Measurements from ENCODE around the gene FKBP7. TPM values are rescaled to one million over a fixed set of nuclear protein-coding genes. Genes with fewer than 3 reads are reported as not detected.
"Not testable (repeated sequence)": the region's sequence is repeated elsewhere in the genome, so short reads cannot be mapped to it uniquely, and the experiment has no call there.

The FKBP7 gene, protein sequence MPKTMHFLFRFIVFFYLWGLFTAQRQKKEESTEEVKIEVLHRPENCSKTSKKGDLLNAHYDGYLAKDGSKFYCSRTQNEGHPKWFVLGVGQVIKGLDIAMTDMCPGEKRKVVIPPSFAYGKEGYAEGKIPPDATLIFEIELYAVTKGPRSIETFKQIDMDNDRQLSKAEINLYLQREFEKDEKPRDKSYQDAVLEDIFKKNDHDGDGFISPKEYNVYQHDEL
- 3.2 and 6.6 TPM in 2 replicates for total RNA-seq

DNA sequence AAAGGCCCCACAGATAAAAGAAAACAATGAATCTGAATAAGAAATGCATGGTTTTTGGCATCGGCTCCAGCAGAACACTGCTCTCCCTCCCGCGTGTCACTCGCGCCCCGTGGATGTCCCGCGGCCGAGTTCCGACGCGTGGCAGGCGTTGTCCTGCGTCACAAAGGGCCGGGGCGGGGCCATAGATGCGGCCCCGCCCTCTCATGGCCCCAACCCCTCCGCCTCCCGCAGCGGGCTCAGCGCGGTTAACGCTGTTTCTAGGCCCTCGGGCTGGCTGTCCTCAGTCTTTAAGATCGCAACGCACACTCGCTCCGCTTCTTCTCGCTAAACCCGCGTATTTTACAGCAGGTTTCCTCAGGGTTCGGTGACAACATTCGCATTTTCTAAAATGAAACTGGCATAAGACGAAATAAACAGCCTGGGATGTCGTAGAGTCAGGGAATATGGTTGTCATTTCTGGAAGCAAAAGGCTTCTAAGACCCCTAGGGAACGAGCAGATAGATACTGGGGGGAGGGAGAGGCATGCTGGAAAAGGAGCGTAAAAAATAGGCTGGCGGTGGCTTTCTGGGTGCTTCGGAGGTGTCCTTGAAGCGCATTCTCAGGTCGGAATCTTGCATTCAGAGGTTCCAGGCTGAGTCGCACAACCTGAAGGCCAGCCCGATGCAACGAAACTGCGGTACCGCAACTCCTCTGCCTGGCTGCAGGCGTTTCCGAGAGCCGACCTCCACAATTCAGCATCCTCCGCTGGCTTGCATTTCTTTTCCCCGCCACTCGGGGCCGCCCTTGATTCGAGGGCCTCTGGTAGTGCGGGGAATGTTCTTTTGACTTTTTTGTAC, at the start of gene FKBP7:
FKBP7 (minus strand) TSS at position 162 of the 836 bp plus-strand sequence; CDS start at position 61, 101 bp downstream.
- H3K9me3 Mint-ChIP-seq: no peaks in the 10 kb centered on the region
- H3K27me3 Mint-ChIP-seq (ENCODE audit: low read depth): no peaks in the 10 kb centered on the region
- peaks cover 36% of the 10 kb centered on the region for H3K4me1 Mint-ChIP-seq (ENCODE audit: low read depth)
- peak; percentile 74 for DNase-seq (ENCODE audit: low spot score)
- H3K4me3 Mint-ChIP-seq (ENCODE audit: low read depth): peak within 1 kb of the TSS; percentile 90
- peak within 1 kb of the TSS; percentile 92 for H3K27ac Mint-ChIP-seq
- intact Hi-C loops (cut with micrococcal nuclease): loop anchor here (1.0 to 2.0 kb wide), 6 partner anchors 27 to 222 kb away; partner anchors contain the start of genes PJVK and PRKRA
- peaks cover 13% of the 10 kb centered on the region for H3K36me3 Mint-ChIP-seq (ENCODE audit: low read depth)

DNA sequence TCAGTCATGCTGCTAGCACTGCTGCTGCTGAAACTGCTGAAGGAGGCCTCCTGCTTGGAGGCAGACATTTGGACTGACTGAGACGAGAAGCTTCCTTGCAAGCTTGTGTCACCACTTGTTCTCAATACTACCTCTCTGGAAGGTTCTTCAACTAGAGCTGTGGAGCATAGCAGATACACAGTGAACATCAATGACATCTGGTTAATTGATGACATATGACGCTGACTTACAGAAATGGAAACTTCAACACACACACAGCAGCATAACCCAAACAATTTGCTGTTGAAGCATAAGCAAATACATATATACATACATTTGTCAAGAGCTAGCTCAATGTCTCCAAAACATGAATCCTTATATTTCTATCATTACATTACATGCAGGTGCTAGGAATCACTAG, 49.2 kb upstream of the FKBP7 start:
- Mint-ChIP-seq H3K36me3 (ENCODE audit: low read depth) (peaks cover 54% of the 10 kb centered on the region), H3K27ac (peak overlapping the region; percentile 21), H3K4me1 (ENCODE audit: low read depth) (peaks cover 72% of the 10 kb centered on the region), H3K27me3 (ENCODE audit: low read depth) (no peaks in the 10 kb centered on the region), H3K9me3 (peaks cover 3% of the 10 kb centered on the region), H3K4me3 (ENCODE audit: low read depth) (no peak overlapping the region)
- DNase-seq (ENCODE audit: low spot score): no peak
- intact Hi-C loops (cut with micrococcal nuclease): no loop called here

DNA sequence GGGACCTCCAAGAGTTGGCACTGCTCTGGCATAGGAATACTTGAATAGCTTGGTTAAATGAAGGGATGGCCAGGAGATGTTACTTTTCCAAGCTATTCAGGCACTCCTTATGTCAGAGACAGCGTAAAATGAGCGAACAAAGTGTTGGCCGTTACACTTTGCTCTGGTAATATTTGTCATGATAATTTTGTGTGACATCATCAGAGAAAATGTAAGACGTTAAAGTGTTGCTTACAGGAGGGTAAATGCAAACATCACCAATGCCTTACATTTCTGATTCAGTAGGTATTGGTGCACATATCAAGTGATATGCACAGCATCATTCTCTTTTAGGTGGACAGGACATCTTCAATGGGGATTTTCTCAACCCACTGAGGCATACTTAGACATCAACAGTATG, 47.9 kb upstream of the FKBP7 start:
- no peak overlapping the region for H3K4me3 Mint-ChIP-seq (ENCODE audit: low read depth)
- no peak overlapping the region for H3K27ac Mint-ChIP-seq
- peaks cover 52% of the 10 kb centered on the region for H3K36me3 Mint-ChIP-seq (ENCODE audit: low read depth)
- peaks cover 72% of the 10 kb centered on the region for H3K4me1 Mint-ChIP-seq (ENCODE audit: low read depth)
- H3K27me3 Mint-ChIP-seq (ENCODE audit: low read depth): no peaks in the 10 kb centered on the region
- intact Hi-C loops (cut with micrococcal nuclease): no loop called here
- H3K9me3 Mint-ChIP-seq: peaks cover 3% of the 10 kb centered on the region
- DNase-seq (ENCODE audit: low spot score): no peak

DNA sequence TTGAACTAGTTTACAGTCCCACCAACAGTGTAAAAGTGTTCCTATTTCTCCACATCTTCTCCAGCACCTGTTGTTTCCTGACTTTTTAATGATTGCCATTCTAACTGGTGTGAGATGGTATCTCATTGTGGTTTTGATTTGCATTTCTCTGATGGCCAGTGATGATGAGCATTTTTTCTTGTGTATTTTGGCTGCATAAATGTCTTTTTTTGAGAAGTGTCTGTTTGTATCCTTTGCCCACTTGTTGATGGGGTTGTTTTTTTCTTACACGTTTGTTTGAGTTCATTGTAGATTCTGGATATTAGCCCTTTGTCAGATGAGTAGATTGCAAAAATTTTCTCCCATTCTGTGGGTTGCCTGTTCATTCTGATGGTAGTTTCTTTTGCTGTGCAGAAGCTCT, 47.1 kb upstream of the FKBP7 start:
- H3K9me3 Mint-ChIP-seq; H3K27me3 Mint-ChIP-seq (ENCODE audit: low read depth); DNase-seq (ENCODE audit: low spot score); intact Hi-C loops (cut with micrococcal nuclease): not testable (repeated sequence)
- peak overlapping the region; percentile 69 for H3K27ac Mint-ChIP-seq
- peak overlapping the region; percentile 71 for H3K4me3 Mint-ChIP-seq (ENCODE audit: low read depth)
- H3K4me1 Mint-ChIP-seq (ENCODE audit: low read depth): peaks cover 70% of the 10 kb centered on the region
- peaks cover 53% of the 10 kb centered on the region for H3K36me3 Mint-ChIP-seq (ENCODE audit: low read depth)

DNA sequence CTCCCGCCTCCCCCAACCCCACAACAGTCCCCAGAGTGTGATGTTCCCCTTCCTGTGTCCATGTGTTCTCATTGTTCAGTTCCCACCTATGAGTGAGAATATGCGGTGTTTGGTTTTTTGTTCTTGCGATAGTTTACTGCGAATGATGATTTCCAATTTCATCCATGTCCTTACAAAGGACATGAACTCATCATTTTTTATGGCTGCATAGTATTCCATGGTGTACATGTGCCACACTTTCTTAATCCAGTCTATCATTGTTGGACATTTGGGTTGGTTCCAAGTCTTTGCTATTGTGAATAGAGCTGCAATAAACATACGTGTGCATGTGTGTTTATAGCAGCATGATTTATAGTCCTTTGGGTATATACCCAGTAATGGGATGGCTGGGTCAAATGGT, 46.6 kb upstream of the FKBP7 start:
- H3K4me3 Mint-ChIP-seq (ENCODE audit: low read depth): peak overlapping the region; percentile 45
- H3K27ac Mint-ChIP-seq; H3K9me3 Mint-ChIP-seq; H3K27me3 Mint-ChIP-seq (ENCODE audit: low read depth); DNase-seq (ENCODE audit: low spot score); intact Hi-C loops (cut with micrococcal nuclease): not testable (repeated sequence)
- H3K36me3 Mint-ChIP-seq (ENCODE audit: low read depth): peaks cover 53% of the 10 kb centered on the region
- peaks cover 69% of the 10 kb centered on the region for H3K4me1 Mint-ChIP-seq (ENCODE audit: low read depth)

DNA sequence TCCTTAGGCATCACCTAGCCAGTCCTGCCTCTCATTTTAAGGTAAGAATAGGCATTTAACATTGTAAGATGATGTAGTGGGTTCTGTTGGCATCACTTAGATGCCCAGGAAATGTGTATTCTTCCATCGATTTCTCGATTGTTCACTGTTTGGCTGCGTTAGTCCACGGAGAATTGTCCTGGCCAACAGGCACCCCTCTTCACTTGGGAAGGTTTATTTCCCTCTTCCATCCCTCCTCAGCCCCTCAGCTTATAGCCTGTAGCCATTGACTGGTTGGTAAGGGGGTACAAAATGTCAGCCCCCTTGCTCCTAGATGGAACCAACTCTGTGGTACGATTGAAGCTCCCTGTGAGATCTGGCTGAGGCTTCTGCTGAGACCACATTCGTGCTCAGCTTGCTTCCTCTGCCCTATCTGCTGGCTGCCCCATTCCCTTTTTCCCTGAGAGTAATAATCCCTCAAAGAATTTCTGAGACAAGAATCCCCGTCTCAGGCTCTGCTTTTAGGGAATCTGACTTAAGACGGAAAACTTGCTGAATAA, 45.3 kb upstream of the FKBP7 start:
- Mint-ChIP-seq H3K27ac (peak overlapping the region; percentile 95), H3K4me1 (ENCODE audit: low read depth) (peaks cover 61% of the 10 kb centered on the region), H3K27me3 (ENCODE audit: low read depth) (no peaks in the 10 kb centered on the region), H3K36me3 (ENCODE audit: low read depth) (peaks cover 56% of the 10 kb centered on the region), H3K4me3 (ENCODE audit: low read depth) (peak overlapping the region; percentile 99), H3K9me3 (peaks cover 3% of the 10 kb centered on the region)
- no peak for DNase-seq (ENCODE audit: low spot score)
- intact Hi-C loops (cut with micrococcal nuclease): loop anchor here (1.0 to 5.0 kb wide), 7 partner anchors 9 to 583 kb away; partner anchors contain the start of genes FKBP7, PJVK, PRKRA and RBM45

DNA sequence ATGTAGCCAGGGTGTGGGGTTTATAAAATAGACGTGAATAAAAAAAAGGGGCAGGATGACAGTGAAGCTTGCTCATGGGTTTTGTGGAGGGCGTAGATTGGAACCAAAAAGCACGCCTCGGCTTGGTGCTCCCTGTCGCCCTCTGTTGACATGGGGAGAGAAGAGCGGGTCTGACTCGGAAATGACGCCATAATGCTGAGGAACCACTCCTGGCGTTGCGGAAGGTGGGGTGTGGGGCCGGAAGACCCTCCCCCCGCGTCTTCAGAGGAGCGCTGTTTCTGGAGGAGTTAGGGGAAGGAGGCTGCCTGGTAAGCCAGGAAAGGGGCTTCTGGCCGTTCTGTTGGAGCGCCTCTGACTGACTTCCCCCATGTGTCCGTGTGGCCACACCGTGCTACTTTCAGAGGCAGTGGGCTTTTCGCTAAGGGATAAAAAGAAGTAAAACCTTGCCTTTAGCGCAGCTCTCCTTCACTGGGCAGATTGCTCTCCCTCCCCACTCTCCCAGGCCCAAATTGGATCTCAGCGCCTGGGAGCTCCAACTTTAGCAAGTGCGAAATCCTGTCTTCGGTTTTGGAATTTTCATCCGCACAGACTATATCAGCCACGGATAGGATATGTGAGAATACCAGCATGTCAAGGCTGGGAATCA, 44.7 kb upstream of the FKBP7 start:
- peaks cover 55% of the 10 kb centered on the region for H3K4me1 Mint-ChIP-seq (ENCODE audit: low read depth)

DNA sequence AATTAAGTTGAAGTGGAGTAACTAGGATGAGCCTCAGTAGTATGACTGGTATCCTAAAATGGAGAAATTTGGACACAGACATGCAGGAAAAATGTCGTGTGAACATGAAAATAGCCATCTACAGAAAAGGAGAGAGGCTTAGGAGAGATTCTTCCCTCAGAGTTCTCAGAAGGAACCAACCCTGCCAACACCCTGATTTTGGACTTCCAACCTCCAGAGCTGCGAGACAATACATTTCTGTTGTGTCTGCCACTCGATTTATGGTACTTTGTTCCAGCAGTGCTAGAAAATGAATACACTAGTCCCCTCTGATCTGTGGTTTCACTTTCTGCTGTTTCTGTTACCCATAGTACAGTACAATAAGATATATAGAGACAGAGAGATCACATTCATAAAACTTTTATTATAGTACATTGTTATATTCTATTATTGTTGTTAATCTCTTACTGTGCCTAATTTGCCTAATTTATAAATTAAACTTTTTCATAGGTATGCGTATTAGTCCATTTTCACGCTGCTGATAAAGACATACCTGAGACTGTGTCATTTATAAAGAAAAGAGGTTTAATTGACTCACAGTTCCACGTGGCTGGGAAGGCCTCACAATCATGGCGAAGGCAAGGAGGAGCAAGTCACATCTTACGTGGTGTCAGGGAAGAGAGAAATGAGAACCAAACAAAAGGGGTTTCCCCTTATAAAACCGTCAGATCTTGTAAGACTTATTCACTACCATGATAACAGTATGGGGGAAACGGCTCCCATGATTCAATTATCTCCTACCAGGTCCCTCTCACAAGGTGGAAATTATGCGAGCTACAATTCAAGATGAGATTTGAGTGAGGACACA, 43.1 kb upstream of the FKBP7 start:
- intact Hi-C loops (cut with micrococcal nuclease): loop anchor here (1.0 to 5.0 kb wide), 6 partner anchors 9 to 585 kb away; partner anchors contain the start of genes FKBP7, PJVK, PRKRA and RBM45
- Mint-ChIP-seq H3K27me3 (ENCODE audit: low read depth) (no peaks in the 10 kb centered on the region), H3K27ac (peak overlapping the region; percentile 78), H3K36me3 (ENCODE audit: low read depth) (peaks cover 61% of the 10 kb centered on the region), H3K4me1 (ENCODE audit: low read depth) (peaks cover 39% of the 10 kb centered on the region), H3K9me3 (peaks cover 3% of the 10 kb centered on the region), H3K4me3 (ENCODE audit: low read depth) (peak overlapping the region; percentile 26)
- DNase-seq (ENCODE audit: low spot score): no peak

More for the DNA sequence above, 44.7 kb upstream of the FKBP7 start:
- peak overlapping the region; percentile 95 for H3K27ac Mint-ChIP-seq
- peaks cover 56% of the 10 kb centered on the region for H3K36me3 Mint-ChIP-seq (ENCODE audit: low read depth)
- H3K9me3 Mint-ChIP-seq: peaks cover 3% of the 10 kb centered on the region
- no peaks in the 10 kb centered on the region for H3K27me3 Mint-ChIP-seq (ENCODE audit: low read depth)
- DNase-seq (ENCODE audit: low spot score): peak; percentile 81
- intact Hi-C loops (cut with micrococcal nuclease): loop anchor here (1.0 to 5.0 kb wide), 7 partner anchors 7 to 584 kb away; partner anchors contain the start of genes FKBP7, PJVK, PRKRA and RBM45
- H3K4me3 Mint-ChIP-seq (ENCODE audit: low read depth): peak overlapping the region; percentile 99

DNA sequence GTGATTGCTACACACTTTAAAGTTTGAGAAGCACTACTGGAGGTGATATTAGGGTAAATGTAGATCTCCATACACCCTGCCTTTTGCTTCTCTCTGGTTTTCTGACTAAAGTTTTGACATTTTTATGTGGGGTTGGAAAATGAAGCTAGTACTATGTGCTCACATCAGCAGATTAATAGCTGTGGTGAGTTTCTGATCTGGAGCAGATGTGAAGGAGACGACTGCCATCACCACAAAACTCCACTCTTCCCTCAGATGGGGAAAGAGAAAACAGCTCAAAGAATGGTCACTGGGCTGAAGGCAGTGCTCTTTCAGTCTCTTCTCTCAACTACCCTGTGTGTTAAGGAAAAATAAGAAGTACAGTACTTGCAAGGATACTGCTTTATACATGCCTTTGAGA, 39.1 kb upstream of the FKBP7 start:
- Mint-ChIP-seq H3K4me3 (ENCODE audit: low read depth) (no peak overlapping the region), H3K27me3 (ENCODE audit: low read depth) (no peaks in the 10 kb centered on the region), H3K36me3 (ENCODE audit: low read depth) (peaks cover 63% of the 10 kb centered on the region), H3K4me1 (ENCODE audit: low read depth) (peaks cover 41% of the 10 kb centered on the region), H3K9me3 (no peaks in the 10 kb centered on the region), H3K27ac (no peak overlapping the region)
- DNase-seq (ENCODE audit: low spot score): no peak
- intact Hi-C loops (cut with micrococcal nuclease): no loop called here

DNA sequence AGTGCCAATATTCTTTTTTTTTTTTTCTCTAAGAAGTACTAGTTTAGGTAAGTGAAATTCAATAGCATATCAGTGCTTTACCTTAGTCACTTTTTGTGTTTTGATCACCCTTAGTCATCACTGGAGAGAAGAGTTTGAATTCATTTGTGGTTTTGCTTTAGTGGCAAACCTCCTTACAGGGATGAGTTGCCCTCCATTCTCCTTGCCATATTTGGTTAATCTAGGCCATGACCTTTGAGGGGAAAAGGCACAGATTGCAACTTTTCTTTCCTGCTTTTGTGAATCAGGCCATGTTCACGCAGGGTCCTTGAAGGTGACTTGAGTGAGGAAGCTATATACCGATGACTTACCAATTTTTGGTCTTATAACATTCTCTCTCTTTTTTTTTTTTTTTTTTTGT, 36.3 kb upstream of the FKBP7 start:
- Mint-ChIP-seq H3K4me1 (ENCODE audit: low read depth) (peaks cover 27% of the 10 kb centered on the region), H3K36me3 (ENCODE audit: low read depth) (peaks cover 59% of the 10 kb centered on the region), H3K4me3 (ENCODE audit: low read depth) (peak overlapping the region; percentile 58), H3K9me3 (no peaks in the 10 kb centered on the region), H3K27ac (peak overlapping the region; percentile 78), H3K27me3 (ENCODE audit: low read depth) (no peaks in the 10 kb centered on the region)
- intact Hi-C loops (cut with micrococcal nuclease): loop anchor here (1.0 to 5.0 kb wide), 5 partner anchors 9 to 518 kb away; no protein-coding TSS in a partner anchor
- DNase-seq (ENCODE audit: low spot score): no peak

DNA sequence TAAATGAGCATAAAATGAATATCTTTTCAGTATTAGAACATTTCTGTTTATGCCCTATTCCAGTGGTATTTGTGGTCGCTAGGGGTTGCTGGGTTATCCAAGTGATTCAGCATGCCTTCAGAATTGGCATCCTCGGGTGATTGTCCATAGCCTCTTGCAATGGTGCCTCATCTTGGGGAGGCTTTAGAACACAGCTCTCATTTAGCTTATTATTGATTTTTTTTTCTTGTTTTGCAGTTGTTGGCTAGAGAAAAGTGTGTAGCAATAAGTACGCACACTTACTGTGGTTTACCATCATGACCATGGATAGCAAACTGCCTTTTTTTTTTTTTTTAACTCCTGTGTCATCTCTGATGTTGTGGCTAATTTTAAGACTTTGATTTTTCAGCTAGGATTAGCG, 35.5 kb upstream of the FKBP7 start:
- peaks cover 55% of the 10 kb centered on the region for H3K36me3 Mint-ChIP-seq (ENCODE audit: low read depth)
- intact Hi-C loops (cut with micrococcal nuclease): loop anchor here (1.0 to 5.0 kb wide), 5 partner anchors 9 to 518 kb away; no protein-coding TSS in a partner anchor
- H3K27me3 Mint-ChIP-seq (ENCODE audit: low read depth): no peaks in the 10 kb centered on the region
- H3K27ac Mint-ChIP-seq: no peak overlapping the region
- no peaks in the 10 kb centered on the region for H3K9me3 Mint-ChIP-seq
- peaks cover 27% of the 10 kb centered on the region for H3K4me1 Mint-ChIP-seq (ENCODE audit: low read depth)
- H3K4me3 Mint-ChIP-seq (ENCODE audit: low read depth): no peak overlapping the region
- DNase-seq (ENCODE audit: low spot score): no peak

Data from activated T-helper 2 cell treated with anti-CD3 and anti-CD28 coated beads, Interferon-gamma antibody, Interleukin-2, Interleukin-4, amounts not matched to agents 10 μg/mL and 5 μg/mL and 100 μg/mL, durations not matched to agents 14 hours and 24 hours and 36 hours (primary cell).